ENCODE data around the gene BSPRY.
"Not testable (repeated sequence)": the region's sequence is repeated elsewhere in the genome, so short reads cannot be mapped to it uniquely, and the experiment has no call there.

The BSPRY gene

GRCh38 chr9:113341712-113342410 is 7.5 kb upstream of the BSPRY start:
- DNase-seq, result peak in 2 of 14 donors; percentile 10 to 38

- peak; percentile 17 to 95 (median 81) for DNase-seq
These were observed 5.6 kb upstream of the BSPRY start for GRCh38 chr9:113343732-113344231.

GRCh38 chr9:113345190-113345589 is 4.2 kb upstream of the BSPRY start:
- peak in 1 of 14 donors; percentile 14 for DNase-seq

- no peak for DNase-seq
These were observed 3.7 kb upstream of the BSPRY start for GRCh38 chr9:113345671-113346070.

DNA sequence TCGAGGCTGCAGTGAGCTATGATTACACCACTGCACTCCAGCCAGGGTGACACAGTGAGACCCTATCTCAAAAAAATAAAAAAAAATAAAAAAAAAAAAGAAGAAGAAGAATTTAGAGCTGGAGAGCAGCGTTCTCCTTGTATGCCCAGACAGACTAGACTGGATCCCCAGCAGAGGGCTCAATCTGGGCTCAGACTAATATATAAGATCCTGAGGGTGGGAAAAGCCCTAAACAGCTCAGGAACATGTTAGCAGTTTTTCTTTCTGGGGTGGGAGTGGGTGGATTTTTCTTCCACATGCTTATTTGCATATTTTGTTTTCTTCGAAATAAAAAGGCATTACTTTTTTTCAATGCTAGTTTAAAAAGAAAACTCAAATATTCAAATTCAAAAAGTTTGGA is 904 bp upstream of the BSPRY start:
- DNase-seq, result no peak

DNA sequence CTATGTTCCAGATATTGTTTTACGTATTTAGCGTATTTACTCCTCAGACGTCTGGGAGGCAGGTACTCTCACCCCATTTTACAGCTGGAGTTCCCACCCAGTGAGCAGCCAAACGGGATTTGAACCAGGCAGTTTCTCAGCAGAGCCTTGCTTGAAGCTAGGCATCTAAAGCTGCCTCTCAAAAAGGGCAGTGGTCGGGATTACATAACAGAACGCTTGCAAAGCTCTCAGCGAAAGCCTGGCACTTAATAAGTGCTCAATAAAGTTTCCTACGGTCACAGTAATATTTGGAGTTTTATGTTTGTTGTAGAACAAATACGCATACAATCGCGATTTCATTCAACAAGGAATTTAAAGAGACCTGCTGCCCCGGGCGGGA is 286 bp upstream of the BSPRY start:
- no peak for DNase-seq

DNA sequence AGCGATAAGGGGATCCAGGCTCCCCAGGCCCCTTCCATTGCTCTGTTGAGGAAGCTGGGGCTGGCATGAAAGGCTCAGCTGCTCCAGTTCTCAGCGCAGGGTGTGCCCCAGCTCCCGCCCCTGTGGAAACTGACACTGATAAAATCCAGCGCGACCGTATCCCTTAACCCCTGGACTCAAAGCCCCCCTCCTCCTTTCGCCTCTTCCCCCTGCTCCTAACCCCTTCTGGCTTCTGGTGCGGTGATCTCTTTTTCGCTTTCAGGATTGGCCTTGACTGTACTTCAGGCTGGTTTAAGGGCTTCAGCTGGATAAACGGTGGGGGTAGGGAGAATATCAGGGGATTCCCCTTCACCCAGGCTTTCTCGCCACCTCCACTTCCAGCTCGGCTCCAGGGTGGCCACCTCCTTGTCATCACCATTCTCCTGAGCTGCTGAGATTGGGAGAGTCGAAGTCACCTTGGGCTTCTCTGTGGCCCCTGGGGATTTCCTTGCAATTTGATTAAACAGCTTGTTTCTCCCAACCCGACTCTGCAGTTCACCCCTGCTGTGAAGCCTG is 843 bp downstream of the BSPRY start:
- DNase-seq, result no peak

- DNase-seq, result no peak
These were observed 1.6 kb downstream of the BSPRY start for GRCh38 chr9:113350937-113351336.

- no peak for DNase-seq
These were observed 2.7 kb downstream of the BSPRY start for GRCh38 chr9:113352006-113352405.

DNA sequence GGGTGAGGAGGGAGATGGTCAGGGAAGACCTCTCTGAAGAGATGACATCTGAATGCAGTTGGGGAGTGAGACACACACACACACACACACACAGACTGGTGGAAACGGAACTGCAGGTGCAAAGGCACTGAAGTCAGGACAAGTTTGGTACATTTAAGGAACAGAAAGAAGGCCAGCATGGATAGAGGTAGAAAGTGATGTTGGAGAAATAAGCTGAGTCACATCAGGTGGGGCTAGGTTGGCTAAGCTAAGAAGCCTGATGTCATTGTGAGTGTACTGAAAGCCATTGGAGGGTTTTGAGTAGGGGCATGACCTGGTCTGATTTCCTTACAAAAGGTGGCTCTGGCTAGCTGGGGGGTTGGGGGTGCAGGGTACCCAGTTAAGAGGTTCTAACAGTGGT is 3.1 kb downstream of the BSPRY start:
- DNase-seq, result no peak

GRCh38 chr9:113355040-113355596 is 5.8 kb downstream of the BSPRY start:
- DNase-seq, result no peak

DNA sequence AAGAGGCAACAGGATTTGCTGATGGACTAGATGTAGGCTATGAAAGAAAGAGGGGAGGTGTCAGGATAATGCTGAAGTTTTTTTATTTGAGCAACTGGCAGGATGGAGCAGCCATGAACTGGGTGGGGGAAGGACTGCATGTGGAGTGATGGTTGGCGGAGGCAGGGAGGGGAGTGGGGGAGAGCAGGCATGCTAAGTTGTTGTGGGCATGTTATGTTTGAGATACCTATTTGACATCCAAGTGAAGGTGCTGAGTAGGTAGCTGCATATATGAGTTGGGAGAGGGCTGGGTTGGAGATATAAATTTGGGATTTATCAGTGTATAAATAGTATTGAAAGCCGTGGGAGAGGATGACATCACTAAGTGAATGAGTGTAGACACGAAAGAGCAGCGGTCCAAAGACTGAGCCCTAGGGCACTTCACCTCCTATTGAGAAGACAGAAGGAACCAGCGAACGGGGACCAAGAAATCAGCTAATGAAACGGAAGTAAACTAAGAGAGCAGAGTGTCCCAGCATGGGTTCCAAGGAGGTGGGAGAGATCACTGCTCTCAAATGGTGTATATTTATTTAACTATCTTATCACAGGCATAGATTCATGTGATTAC is 7.4 kb downstream of the BSPRY start:
- DNase-seq, result no peak

DNA sequence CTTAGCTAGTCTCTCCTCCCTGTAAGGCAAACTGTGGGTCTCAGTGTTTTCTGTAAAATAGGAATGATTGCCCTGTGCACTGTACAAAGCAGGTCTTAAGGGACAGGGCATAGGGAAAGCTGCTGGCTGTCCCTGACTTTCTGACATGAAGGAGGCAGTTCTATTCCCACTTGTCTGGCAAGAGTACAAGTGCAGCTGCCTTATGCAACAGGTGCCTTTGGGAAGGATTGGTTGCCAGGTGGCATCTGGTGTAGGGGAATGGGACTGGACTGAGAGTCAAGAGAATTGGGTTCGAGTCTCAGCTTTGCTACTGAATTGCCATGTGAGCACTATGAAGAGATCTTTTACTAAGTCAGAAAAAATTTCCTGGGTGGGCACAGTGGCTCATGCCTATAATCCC is 10.0 kb downstream of the BSPRY start:
- DNase-seq, result no peak

- no peak for DNase-seq
These were observed 11.0 kb downstream of the BSPRY start for GRCh38 chr9:113360242-113360842.

DNA sequence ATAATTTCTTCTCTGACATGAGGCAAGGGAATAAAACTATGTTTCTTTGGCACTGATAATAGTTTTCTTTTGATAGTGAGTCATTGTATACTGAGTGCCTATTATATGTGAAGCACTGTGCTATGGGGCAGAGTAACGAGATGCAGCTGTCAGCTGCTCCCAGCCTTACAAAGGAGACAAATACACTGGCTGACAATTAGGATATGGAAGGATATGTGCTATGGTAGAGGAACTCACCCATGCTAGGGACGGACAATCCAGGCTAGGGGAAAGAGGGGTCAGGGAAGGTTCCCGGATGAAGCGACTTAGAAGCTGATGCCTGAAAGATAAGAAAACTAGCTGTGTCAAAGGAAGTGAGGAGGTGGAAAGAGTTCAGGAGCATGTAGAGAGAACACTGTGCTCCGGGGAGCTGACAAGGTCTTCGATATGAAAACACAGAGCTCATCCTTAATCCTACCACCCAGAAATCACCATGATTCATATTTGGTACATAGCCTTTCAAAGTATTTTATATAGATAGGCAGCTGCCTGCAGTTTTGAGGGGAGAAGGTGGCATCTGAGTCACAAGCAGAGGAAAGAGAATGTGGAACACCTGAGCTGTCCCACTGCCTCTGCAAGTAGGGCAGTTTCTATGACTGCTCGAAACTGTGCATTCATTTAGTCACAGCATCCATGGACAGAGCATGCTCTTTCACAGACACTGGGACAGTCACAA is 12.1 kb downstream of the BSPRY start:
- DNase-seq, result peak in 1 of 14 donors; percentile 17

GRCh38 chr9:113363336-113363735 is 14.0 kb downstream of the BSPRY start:
- no peak for DNase-seq

DNA sequence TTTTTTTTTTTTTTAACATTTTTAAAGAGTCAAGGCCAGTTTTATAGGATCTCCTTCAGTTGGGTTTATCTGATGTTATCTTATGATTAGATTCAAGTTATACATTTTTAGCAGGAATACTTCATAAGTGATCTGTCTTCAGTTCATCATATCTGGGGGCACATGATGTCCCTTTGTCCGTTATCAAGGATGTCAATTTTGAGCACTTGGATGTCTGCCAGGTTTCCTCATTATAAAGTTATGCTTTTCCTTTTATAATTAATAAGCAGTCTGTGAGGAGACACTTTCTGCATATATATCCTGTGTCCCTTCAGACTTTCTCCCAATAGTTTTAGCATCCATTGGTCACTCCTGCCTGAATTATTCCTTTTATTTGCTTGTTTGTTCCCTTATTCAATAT is 15.6 kb downstream of the BSPRY start:
- no peak for DNase-seq

DNA sequence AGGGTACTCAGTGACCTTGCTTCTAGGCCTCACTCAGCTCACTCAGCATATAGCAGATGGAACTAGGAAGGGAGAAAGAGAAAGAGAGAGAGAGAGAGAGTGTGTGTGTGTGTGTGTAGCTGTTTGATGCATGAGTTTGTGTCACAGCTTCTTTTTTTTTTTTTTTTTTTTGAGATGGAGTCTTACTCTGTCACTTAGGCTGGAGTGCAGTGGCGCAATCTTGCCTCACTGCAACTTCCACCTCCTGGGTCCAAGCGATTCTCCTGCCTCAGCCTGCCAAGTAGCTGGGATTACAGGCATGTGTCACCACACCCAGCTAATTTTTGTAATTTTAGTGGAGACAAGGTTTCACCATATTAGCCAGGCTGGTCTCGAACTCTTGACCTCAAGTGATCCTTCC is 16.3 kb downstream of the BSPRY start:
- DNase-seq, result not testable (repeated sequence)

DNA sequence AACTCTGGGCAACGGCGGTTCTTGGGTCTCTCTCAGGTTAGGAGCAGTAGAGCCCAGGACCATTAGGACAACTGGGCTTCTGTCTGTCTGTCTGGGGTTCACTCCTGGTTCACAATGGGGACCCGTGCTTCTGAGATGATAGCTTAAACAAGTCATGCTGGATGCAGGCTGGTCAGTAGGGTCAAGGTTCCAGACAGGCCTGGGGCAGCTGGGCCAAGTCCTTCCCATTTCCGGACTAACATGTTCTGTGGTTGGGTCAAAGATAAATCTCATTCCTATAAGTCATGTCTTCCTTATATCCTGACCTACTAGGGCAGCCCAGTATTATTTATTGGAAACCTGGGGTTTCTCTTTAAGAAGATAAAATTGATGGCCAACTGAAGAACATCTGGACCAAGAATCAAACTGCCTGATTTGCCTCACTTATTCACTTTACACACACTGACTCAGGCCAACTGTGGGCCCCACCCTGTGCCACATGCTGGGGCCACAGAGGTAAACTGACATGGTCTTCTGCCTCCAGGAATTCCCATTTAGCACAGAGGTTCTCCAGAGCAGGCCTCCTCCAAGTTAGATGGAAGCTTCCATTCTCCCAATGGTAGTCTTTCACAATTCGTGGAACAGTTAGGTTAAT is 19.1 kb downstream of the BSPRY start:
- no peak for DNase-seq

GRCh38 chr9:113368982-113369854 is 19.9 kb downstream of the BSPRY start:
- no peak for DNase-seq

- DNase-seq, result no peak
These were observed 20.5 kb downstream of the BSPRY start for GRCh38 chr9:113369855-113370140.

Measured in C1 segment of cervical spinal cord (tissue), 14 donors.